HG02678 (cell line): Measurements from ENCODE around the gene CATSPER3.

Experiments used
- ATAC-seq: cut with Tn5 transposase; IDR thresholded peaks from one replicate; pipeline ENCODE4 v1.9.1; 2021; ENCODE audit warnings: mild to moderate bottlenecking, moderate library complexity; ENCODE audit not compliant: unreplicated experiment

CATSPER3 gene

GRCh38 chr5:135027697-135028615, 60.2 kb downstream of the CATSPER3 start:
- no peak for ATAC-seq

GRCh38 chr5:135028791-135029476, 61.2 kb downstream of the CATSPER3 start:
- ATAC-seq = no peak

- ATAC-seq = no peak
Observed at GRCh38 chr5:135029477-135030122, 61.9 kb downstream of the CATSPER3 start.

GRCh38 chr5:135030123-135030955, 62.6 kb downstream of the CATSPER3 start:
- ATAC-seq = no peak

- ATAC-seq = no peak
Observed at GRCh38 chr5:135030956-135031812, 63.5 kb downstream of the CATSPER3 start.

GRCh38 chr5:135031813-135032694, 64.3 kb downstream of the CATSPER3 start:
- no peak for ATAC-seq

- no peak for ATAC-seq
Observed at GRCh38 chr5:135032695-135032998, 64.9 kb downstream of the CATSPER3 start.

GRCh38 chr5:135032999-135033861, 65.5 kb downstream of the CATSPER3 start:
- ATAC-seq = no peak

GRCh38 chr5:135033901-135034235, 66.2 kb downstream of the CATSPER3 start, which contains the start of gene PITX1:
Gene PITX1, minus strand, starts transcription at chr5:135034228. Its CDS starts 347 bp downstream, at chr5:135033881.
- ATAC-seq = no peak

GRCh38 chr5:135034236-135034962, 66.7 kb downstream of the CATSPER3 start:
- no peak for ATAC-seq

- ATAC-seq = no peak
Observed at GRCh38 chr5:135034963-135035677, 67.4 kb downstream of the CATSPER3 start.

GRCh38 chr5:135035678-135036030, 67.9 kb downstream of the CATSPER3 start:
- no peak for ATAC-seq

GRCh38 chr5:135036405-135036804, 68.7 kb downstream of the CATSPER3 start:
- ATAC-seq = no peak

GRCh38 chr5:135037519-135038204, 70.0 kb downstream of the CATSPER3 start:
- no peak for ATAC-seq

GRCh38 chr5:135038205-135038812, 70.6 kb downstream of the CATSPER3 start:
- ATAC-seq = no peak

- no peak for ATAC-seq
Observed at GRCh38 chr5:135038813-135039270, 71.1 kb downstream of the CATSPER3 start.
